GM18858 (cell line): ENCODE measurements around the gene ALCAM.

ENCODE experiments used
- ATAC-seq: cut with Tn5 transposase; IDR thresholded peaks from one replicate; pipeline ENCODE4 v1.9.1; 2021; ENCODE audit not compliant: unreplicated experiment

ALCAM gene

DNA sequence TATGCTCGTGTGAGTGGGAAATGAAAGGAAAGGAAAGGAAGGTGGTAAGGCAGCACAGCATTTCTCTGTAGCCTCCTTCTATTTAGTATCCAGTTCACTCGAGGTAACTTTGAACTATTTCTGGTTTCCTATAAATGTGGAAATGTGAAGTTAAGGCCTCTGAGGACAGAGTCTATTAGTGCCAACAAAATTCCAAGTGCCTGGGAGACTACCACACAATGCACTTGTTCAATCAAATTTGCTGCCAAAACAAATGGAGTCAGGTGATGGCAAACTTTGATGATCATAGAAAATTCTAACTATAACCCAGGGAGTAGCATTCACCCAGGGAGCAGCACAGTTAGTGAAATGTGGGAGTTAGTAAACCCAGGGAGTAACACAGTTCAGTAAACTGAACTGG, 155.1 kb downstream of the ALCAM start:
- no peak for ATAC-seq

DNA sequence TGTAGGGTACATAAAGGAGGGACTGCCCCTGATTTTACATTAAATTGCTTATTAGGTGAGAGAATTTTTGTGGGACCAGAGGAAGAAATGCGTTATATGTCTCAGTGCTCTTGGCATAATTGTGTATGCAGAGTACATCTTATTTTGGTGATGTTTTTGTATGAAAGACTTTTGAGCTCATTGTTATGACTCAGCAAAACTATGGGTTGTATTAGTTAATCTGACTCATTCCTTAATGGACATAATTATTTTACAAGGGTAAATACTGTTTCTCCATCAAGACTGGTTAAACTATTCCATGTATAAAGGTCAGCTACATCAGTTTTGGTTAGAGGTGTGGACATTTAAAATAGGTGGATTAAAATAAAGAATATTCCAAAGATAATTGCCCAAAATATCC, 156.8 kb downstream of the ALCAM start:
- no peak for ATAC-seq

DNA sequence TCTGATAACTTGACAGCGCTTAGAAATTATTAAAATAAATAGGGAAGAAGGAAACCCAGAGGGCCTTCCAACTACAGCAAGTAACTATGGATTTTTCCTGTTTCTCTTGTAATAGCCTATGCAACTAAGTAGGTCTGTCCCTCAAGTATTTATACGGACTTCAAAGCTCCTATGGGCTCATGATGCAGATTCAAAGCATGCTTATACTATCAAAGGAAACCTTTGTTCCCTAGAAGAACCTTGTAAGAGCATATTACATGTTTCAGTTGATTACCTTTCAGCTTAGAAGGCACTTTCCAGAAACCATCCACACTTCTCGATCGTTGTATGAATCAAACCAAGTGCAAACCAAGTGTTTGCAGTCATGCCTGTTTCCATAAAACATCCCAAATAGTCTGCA, 158.8 kb downstream of the ALCAM start:
- no peak for ATAC-seq

DNA sequence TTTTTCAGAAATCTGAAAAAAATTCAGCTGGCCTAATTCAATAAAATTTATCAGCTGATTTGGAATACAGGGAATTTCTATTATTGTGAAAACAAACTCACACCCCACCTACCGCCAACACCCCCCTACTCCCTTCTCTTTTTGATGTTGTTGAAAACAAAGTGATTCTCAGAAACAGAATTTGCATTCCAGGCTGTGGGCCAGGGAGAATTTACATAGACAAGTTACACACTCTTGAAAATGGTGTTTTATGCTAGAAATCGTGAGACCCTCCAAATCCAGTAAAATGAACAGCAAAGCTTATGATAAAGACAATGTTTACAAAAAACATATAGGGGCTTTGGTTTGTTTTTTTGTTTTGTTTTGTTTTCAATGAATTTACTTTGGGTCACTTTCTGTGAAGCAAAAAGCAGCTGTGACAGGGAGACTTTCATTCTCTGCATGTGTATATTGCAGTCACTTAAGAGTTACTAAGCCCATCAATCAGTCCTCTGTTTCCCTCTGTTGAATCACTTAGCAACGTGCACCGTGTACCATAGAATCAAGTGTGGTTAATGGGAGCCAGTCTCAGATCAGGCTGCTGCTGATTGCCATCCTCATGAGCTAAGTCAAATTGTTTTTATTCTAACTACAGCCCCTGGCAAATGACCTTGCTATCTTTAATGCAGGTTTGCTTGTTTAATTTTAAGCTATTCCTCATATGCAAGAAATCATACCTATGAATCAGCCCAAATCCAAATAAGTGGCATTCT, 159.8 kb downstream of the ALCAM start:
- no peak for ATAC-seq

DNA sequence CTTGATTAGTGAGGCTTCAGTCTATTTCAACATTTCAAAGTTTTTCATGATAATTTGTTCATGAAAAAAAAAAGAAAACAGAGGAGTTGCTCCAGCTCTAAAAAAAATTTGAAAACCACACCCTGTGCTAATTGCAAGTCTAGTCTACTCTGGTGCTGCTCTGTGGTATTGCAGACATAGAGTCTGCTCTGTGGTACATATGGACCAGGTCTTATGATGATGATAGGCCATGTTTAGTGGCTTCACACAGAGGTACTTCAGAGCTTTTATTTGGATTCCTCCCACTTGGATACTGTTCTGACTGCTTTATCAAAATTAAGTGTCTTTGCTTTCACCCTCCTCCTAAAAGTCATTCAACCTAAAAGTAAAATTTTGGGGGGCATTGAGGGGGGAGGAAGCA, 160.8 kb downstream of the ALCAM start:
- ATAC-seq = no peak

DNA sequence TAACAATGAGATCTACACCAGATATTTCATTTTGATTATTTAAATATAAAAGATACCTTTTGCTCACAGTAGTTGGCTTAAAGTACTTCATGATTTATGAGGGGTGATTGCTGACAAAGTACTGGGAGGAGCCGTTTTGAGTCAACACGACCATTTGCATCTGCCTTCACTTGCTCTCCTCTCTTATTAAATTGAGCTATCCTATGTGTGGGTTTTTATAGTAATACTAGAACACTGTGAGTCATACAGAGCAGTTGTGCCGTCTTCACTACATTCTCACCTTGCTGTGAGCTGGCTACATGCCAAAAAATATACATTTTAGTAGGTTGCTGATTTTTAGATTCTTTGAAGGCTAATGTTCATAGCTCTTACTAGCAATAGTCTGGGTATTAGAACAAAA, 161.2 kb downstream of the ALCAM start:
- ATAC-seq = peak; percentile 90

DNA sequence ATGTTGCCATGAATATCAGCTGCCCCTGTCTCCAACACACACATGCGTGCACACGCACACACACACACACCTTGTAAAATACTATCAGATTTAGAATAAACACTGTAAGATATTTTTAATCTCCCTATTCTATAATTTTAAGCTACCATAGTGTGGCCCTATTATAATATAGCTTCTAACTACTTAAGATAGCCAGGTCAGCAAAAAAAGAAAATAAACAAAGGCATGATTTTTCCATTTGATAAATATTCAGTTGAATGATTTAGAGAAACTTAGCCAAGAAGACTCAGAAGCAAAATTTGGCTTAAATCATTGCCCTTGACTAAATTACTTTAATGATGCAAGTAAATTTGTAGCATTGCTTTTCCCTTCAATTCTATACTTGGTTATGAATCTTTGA, 162.2 kb downstream of the ALCAM start:
- ATAC-seq = no peak

DNA sequence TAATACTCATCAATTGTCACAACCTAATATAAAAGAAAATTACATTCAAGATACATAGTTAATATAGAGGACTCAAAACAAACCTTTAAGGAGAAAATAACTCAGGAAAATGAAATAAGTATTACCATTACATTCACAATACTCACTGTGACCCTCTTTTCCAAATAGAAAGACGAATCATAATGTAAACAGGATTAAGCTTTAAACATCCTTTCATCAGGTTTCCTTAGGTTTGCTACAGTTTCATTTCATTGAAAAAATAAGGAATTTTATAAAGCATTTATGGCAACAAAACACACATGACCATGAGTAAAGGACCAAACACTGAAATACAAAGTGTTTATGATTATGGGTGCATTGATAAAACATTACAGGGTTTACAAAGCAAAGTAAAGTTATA, 162.7 kb downstream of the ALCAM start:
- ATAC-seq = no peak

DNA sequence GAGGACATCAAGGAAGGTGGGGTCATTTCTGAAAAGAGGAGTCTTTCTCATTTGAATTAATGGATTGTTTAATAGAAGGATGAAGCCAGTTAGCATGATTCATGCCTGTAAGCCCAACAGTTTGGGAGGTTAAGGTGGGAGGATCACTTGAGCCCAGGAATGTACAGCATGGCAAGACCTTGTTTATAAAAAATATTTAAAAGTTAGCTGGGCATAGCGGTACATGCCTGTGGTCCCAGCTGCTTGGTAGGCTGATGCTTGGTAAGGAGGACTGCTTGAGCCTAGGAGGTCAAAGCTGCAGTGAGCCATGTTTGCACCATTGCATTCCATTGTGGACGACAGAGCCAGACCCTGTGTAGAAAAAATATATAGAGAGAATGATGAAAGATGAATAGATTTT, 165.5 kb downstream of the ALCAM start:
- ATAC-seq = no peak

DNA sequence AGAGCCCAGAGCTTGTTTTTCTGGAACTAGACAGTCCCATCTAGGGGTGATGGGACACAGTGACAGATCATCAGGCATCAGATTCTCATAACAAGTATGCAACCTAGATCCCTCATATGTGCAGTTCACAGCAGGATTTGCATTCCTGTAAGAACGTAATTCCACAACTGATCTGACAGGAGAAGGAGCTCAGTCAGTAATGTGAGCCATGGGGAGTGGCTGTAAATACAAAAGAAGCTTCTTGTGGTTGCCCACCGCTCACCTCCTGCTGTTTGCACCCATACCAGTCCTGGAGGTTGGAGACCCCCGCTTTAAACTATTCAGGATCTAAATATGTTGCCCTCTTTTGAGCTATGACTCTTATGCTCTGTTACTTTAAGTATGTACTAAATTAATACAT, 167.3 kb downstream of the ALCAM start:
- no peak for ATAC-seq

DNA sequence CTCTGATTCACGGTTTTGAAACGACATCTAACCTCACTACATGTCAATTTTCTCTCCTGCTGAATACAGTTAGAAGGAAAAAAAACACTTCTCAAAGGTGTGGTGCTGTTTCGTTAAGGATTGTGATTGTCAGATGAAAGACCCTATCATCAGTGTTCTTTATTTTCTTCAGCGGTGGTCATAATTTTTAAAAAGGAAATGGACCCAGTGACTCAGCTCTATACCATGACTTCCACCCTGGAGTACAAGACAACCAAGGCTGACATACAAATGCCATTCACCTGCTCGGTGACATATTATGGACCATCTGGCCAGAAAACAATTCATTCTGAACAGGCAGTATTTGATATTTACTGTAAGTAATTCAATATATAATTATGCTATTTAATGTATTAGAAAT, 167.8 kb downstream of the ALCAM start:
- no peak for ATAC-seq

DNA sequence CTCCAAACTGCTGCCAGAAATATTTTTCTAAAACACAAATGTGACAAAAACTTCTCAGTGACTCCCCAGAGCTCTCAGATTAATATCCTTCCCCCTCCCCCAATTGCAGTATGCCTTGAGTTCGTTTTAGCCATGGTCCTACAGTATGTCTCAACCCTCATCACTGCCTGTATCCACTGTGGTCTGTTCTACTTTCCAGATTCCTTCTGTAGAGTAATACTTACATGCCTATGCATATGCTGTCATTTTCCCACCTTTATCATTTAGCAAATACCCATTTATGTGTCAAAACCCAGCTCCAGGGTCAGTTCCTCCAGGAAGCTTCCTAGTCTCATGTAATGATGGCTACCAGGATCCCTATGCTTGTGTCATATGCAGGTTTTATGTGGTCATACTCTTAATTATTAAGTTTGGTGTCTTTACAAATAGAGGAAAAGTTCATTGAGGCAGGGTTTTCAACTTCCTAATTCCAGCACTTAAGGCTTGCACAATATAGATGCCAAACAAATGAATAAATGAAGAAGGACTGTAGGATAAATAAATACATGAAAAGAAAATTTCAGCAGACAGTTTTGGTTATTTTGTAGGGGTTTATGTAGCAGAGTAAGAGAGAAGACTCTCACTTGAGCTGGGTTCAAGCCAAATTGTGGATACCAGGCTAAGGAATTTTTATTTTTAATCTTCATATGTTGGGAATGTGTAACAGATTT, 170.8 kb downstream of the ALCAM start:
- ATAC-seq = no peak

DNA sequence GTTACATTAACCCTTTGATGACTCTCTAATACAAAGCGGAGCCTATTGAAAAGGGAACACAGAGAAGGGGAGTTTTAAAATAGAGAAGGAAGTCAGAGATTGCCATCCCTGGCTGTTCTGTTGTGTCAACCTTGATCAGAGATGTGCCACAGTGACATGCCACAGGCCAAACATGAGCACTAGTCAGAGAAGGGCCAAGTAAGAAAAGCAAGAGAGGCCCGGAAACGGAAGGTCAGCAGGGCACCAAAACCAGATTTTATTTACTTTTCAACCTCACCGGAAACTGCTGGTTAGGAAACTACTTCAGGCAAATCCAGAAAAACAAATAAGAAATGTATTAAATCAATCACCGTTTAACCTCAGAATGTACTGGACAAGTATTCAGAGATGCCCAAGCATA, 171.8 kb downstream of the ALCAM start:
- ATAC-seq = no peak

DNA sequence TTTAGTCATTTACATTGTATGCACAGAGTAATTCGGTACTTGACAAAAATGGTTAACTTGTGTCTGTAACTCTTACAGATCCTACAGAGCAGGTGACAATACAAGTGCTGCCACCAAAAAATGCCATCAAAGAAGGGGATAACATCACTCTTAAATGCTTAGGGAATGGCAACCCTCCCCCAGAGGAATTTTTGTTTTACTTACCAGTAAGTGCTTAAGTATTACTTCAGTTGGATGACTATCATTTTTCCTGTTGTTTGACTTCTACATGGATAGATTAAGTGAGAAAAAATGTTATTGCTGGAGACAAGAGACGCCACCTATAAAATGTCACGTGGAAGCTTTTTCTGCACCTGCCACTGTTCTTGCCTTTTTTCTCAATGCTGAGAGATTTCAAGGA, 173.2 kb downstream of the ALCAM start:
- no peak for ATAC-seq

DNA sequence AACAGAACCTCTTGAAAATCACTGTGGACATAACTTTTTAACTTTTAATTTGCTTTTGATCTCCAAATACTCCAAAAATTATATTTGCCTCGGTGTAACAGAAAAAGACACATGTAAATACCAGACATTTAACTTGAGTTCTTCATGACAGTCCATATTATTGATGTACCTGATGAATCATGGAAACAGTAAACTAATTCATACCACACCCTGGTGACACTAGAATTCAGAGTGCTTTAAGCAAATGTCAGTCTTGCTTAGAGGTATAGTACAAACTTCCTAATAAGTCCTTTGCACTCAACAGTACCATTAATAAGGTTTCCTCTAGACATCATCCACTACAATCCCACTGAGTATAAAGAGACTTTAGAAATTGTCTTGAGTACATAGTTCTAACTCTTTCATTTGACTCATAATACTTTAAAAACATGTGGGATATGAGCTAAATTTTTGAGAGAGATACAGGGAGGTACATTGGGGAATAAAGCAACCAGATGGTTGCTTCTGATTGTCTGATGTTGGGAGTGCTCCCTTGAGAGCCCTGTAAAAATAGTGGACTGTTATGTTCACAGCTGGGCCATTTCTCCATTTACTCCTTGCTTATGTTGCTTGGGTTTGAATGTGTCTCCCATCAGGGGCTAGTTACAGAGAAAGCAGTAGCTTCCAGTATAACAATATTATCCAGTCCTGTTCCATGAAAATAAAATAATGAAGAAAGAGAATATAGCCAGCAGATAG, 175.7 kb downstream of the ALCAM start:
- ATAC-seq = no peak

DNA sequence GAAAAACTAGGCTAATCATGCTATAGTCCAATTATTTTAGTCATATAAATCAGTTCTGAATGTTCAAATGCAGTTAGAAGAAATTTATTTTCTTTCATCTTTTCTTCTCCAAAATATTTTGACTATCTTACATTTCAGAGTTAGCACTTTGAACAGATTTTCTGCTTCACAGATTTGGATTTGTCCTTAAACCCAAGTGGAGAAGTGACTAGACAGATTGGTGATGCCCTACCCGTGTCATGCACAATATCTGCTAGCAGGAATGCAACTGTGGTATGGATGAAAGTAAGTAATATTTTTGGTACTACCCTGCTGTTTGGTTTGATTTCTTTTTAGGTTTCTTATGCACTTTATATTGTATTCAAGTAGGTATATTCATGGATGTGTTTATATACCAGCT, 178.3 kb downstream of the ALCAM start:
- no peak for ATAC-seq

DNA sequence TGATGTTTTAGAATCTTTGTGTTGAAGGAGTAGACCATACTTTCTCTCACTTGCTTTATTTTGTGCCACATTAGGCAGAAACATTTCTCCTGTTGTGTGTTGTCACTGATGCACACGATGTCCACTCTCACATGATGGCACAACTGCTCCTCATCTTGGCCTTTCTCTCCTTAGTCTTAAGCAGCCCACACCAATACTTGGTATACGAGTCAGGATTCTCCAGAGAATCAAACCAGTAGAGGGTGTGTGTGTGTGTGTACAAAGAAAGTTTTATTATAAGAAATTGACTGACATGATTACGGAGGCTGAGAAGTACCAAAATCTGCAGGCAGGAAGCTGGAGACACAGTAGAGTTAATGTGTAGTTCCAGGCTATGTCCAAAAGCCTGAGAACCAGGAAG, 187.1 kb downstream of the ALCAM start:
- ATAC-seq = no peak

DNA sequence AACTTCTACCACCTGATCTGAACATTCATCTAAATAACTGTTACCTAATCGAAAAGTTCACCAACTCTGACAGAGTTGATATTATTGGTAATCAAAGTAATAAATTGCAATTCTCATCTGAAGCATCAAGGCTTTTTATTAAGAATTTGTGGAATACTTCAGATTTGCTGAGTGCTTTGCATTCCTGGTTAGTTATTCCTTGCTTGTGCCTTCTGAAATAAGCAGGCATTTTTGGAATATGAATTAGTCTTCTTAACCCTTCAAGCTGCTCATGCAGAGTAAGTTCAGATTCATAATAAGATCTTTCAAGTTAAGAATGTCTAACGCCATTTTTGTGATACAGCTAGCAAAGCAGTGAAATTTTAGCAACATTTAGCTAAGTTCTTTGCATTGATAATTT, 188.5 kb downstream of the ALCAM start:
- ATAC-seq = no peak

DNA sequence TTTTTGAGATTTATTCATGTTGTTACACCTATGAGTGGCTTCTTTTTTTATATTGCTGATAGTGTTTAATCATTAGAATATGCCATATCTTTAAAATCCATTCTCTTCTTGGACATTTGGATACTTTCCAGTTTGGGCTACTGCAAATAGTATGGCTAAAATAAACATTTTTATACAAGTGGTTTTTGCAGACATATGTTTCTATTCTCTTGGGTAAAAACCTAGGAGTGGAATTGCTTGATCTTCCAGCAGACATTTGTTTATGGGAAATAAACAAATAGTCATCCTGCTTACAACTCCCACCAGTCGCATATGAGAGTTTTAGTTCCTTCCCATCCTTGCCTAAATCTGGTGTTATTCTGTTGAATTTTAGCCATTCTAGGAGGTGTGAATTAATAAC, 193.1 kb downstream of the ALCAM start:
- no peak for ATAC-seq

DNA sequence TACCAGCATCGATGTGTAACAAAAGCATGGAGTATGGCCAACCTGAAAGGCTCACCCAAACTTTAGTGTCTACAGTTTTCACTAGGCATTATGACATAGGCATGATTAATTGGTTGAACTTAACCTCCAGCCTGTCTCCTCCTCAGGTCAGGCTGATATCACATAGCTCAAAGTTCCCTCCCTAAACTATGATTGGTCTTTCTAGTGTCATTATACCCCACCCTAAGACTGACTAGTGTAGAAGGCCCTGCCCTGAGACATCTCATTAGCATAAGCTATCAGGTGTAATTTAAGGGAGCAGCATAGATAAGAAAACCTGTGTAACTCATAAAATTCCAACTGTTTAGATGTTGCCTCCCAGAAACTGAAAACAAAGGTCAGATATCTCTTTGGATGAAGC, 195.2 kb downstream of the ALCAM start:
- ATAC-seq = no peak

DNA sequence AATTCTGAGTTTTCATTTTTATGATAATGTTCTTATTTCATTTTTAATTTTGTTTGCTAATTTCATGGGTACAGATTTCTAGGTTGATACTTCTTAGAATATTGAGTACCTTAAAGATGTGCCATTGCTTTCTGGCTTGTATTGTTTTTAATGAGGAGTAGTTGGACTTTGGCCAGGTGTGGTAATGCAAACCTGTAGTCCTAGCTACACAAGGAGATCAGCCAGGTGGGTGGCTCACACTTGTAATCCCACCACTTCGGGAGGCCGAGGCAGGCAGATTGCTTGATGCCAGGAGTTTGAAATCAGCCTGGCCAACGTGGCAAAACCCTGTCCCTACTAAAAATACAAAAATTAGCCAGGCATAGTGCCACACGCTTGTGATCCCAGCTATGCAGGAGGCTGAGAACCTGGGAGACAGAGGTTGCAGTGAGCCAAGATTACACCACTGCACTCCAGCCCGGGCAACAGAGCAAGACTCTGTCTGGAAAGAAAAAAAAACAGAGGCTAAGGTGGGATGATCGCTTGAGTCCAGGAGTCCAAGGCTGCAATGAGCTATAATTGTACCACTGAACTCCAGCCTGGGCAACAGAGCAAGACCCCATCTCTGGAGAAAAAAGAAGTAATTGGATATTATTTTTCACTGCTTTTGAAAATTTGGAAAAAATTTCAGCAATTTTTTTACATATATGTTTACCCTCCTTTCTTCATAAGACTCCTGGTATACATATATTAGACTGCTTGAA, 198.0 kb downstream of the ALCAM start:
- ATAC-seq = no peak
